Glutamatergic neuron (in vitro differentiated cells): Measurements from ENCODE around the gene SERPIND1. TPM values are rescaled to one million over a fixed set of nuclear protein-coding genes. Genes with fewer than 3 reads are reported as not detected.

Experiments
- DNase-seq: peaks from one replicate; pipeline ENCODE4 v3.0.0; 2022
- H3K27ac Mint-ChIP-seq: one replicate; pipeline ENCODE4 v1.8.0; 2020; ENCODE audit warnings: mild to moderate bottlenecking, mixed read lengths, inconsistent platforms; ENCODE audit not compliant: unreplicated experiment
- H3K27me3 Mint-ChIP-seq: one replicate; pipeline ENCODE4 v1.8.0; 2020; ENCODE audit warnings: mild to moderate bottlenecking, moderate library complexity, mixed read lengths, inconsistent platforms; ENCODE audit not compliant: unreplicated experiment
- H3K36me3 Mint-ChIP-seq: one replicate; pipeline ENCODE4 v1.8.0; 2020; ENCODE audit warnings: mild to moderate bottlenecking, mixed read lengths, inconsistent platforms; ENCODE audit not compliant: unreplicated experiment
- H3K4me1 Mint-ChIP-seq: one replicate; pipeline ENCODE4 v1.8.0; 2020; ENCODE audit warnings: mild to moderate bottlenecking, low read depth, mixed read lengths, inconsistent platforms; ENCODE audit not compliant: unreplicated experiment
- H3K4me3 Mint-ChIP-seq: one replicate; pipeline ENCODE4 v1.8.0; 2020; ENCODE audit warnings: mild to moderate bottlenecking, mixed read lengths, inconsistent platforms; ENCODE audit not compliant: unreplicated experiment
- H3K9me3 Mint-ChIP-seq: one replicate; pipeline ENCODE4 v1.8.0; 2020; ENCODE audit warnings: mild to moderate bottlenecking, moderate library complexity, mixed read lengths, inconsistent platforms; ENCODE audit not compliant: unreplicated experiment
- CTCF ChIP-seq: fragments of 200-600 bp; sonication (generic); IDR thresholded peaks from one replicate; pipeline ENCODE4 v1.5.0; 2021; ENCODE audit not compliant: partially characterized antibody, unreplicated experiment
- total RNA-seq: library from RNA; stranded (reverse); fragmentation: NEBNext Ultra II Directional; extraction: Animal tissue kit (Norgen Biotek cat#: 25700); gene quantifications from one replicate; pipeline ENCODE4 v1.2.1, GENCODE V29; 2021; ENCODE audit not compliant: unreplicated experiment

The SERPIND1 gene
- total RNA-seq, 1 donor from 2014 or later: not detected

GRCh38 chr22:20779818-20780158 lies 5.9 kb downstream of the SERPIND1 start:
- no peak overlapping the region for H3K27ac Mint-ChIP-seq
- DNase-seq: no peak
- H3K4me3 Mint-ChIP-seq: no peak overlapping the region
- H3K27me3 Mint-ChIP-seq: peaks cover 3% of the 10 kb centered on the region
- H3K9me3 Mint-ChIP-seq: no peaks in the 10 kb centered on the region
- no peak for TF ChIP-seq CTCF
- no peaks in the 10 kb centered on the region for H3K36me3 Mint-ChIP-seq
- H3K4me1 Mint-ChIP-seq: no peaks in the 10 kb centered on the region

- DNase-seq: no peak
Observed at GRCh38 chr22:20781272-20781990, 7.5 kb downstream of the SERPIND1 start.

GRCh38 chr22:20782083-20782482 lies 8.2 kb downstream of the SERPIND1 start:
- Mint-ChIP-seq H3K4me3 (no peak overlapping the region), H3K9me3 (no peaks in the 10 kb centered on the region), H3K27me3 (peaks cover 8% of the 10 kb centered on the region), H3K36me3 (no peaks in the 10 kb centered on the region), H3K4me1 (peaks cover 10% of the 10 kb centered on the region), H3K27ac (no peak overlapping the region)
- TF ChIP-seq CTCF: no peak
- DNase-seq: no peak

More at GRCh38 chr22:20781272-20781990, 7.5 kb downstream of the SERPIND1 start:
- peaks cover 4% of the 10 kb centered on the region for H3K4me1 Mint-ChIP-seq
- no peak for TF ChIP-seq CTCF
- H3K4me3 Mint-ChIP-seq: no peak overlapping the region
- H3K27me3 Mint-ChIP-seq: peaks cover 5% of the 10 kb centered on the region
- H3K27ac Mint-ChIP-seq: no peak overlapping the region
- no peaks in the 10 kb centered on the region for H3K36me3 Mint-ChIP-seq
- H3K9me3 Mint-ChIP-seq: no peaks in the 10 kb centered on the region

GRCh38 chr22:20782596-20783299 lies 8.8 kb downstream of the SERPIND1 start:
- no peaks in the 10 kb centered on the region for H3K36me3 Mint-ChIP-seq
- peaks cover 10% of the 10 kb centered on the region for H3K4me1 Mint-ChIP-seq
- peaks cover 8% of the 10 kb centered on the region for H3K27me3 Mint-ChIP-seq
- no peak overlapping the region for H3K4me3 Mint-ChIP-seq
- TF ChIP-seq CTCF: no peak
- peaks cover 1% of the 10 kb centered on the region for H3K9me3 Mint-ChIP-seq
- H3K27ac Mint-ChIP-seq: no peak overlapping the region
- DNase-seq: no peak

- Mint-ChIP-seq H3K27me3 (peaks cover 8% of the 10 kb centered on the region), H3K4me3 (no peak overlapping the region), H3K36me3 (no peaks in the 10 kb centered on the region), H3K9me3 (peaks cover 1% of the 10 kb centered on the region), H3K27ac (no peak overlapping the region), H3K4me1 (peaks cover 10% of the 10 kb centered on the region)
- no peak for TF ChIP-seq CTCF
- DNase-seq: no peak
Observed at GRCh38 chr22:20783300-20783673, 9.4 kb downstream of the SERPIND1 start.
